PFSK-1 (cell line): Measurements from ENCODE around the gene GBE1.

ENCODE experiments used
- FOXP2 ChIP-seq: optimal IDR thresholded peaks from 2 replicates; pipeline ENCODE3; 2011; ENCODE audit warnings: borderline replicate concordance, control low read depth, inconsistent platforms; ENCODE audit not compliant: insufficient read depth; ENCODE audit errors: extremely low read length, extremely low read depth
- POLR2AphosphoS5 ChIP-seq: IDR thresholded peaks from 2 replicates; pipeline ENCODE4 v1.6.1; 2012; ENCODE audit warnings: low read depth, mild to moderate bottlenecking, control low read depth, low read length, moderate library complexity
- REST ChIP-seq, 2 experiments: IDR thresholded peaks; 2 replicates each; pipeline versions ENCODE4 v1.6.1 to v1.8.0; 2011 to 2012; ENCODE audit warnings: low read depth in 2 of 2, low read length in 2 of 2, control low read depth in 1 of 2, inconsistent platforms in 1 of 2, mild to moderate bottlenecking in 1 of 2, moderate library complexity in 1 of 2; ENCODE audit not compliant: insufficient read depth in 1 of 2
- SIN3A ChIP-seq: IDR thresholded peaks from 2 replicates; pipeline ENCODE4 v1.6.1; 2012; ENCODE audit warnings: mild to moderate bottlenecking, low read length, moderate library complexity, borderline replicate concordance; ENCODE audit not compliant: insufficient read depth
- TAF1 ChIP-seq: IDR thresholded peaks from 2 replicates; pipeline ENCODE4 v1.6.1; 2012; ENCODE audit warnings: low read length, control low read depth, borderline replicate concordance; ENCODE audit not compliant: insufficient read depth

The GBE1 gene

GRCh38 chr3:81500039-81500438, 261.4 kb downstream of the GBE1 start:
- TF ChIP-seq FOXP2 (no peak), TAF1 (no peak), POLR2AphosphoS5 (no peak), REST (IDR thresholded peaks at IDR 0.05; ENCODE audit: insufficient read depth in 1 of 2, low read depth in 2 of 2, low read length in 2 of 2) (no peak), SIN3A (no peak)

GRCh38 chr3:81497572-81498251, 263.7 kb downstream of the GBE1 start:
- TF ChIP-seq POLR2AphosphoS5: no peak
- no peak for TF ChIP-seq TAF1
- TF ChIP-seq SIN3A: no peak
- TF ChIP-seq REST (IDR thresholded peaks at IDR 0.05; ENCODE audit: insufficient read depth in 1 of 2, low read depth in 2 of 2, low read length in 2 of 2): no peak
- no peak for TF ChIP-seq FOXP2

GRCh38 chr3:81496407-81497104, 264.9 kb downstream of the GBE1 start:
- TF ChIP-seq SIN3A (no peak), FOXP2 (no peak), TAF1 (no peak), POLR2AphosphoS5 (no peak), REST (IDR thresholded peaks at IDR 0.05; ENCODE audit: insufficient read depth in 1 of 2, low read depth in 2 of 2, low read length in 2 of 2) (no peak)

GRCh38 chr3:81492040-81492439, 269.4 kb downstream of the GBE1 start:
- TF ChIP-seq SIN3A (no peak), POLR2AphosphoS5 (no peak), REST (IDR thresholded peaks at IDR 0.05; ENCODE audit: insufficient read depth in 1 of 2, low read depth in 2 of 2, low read length in 2 of 2) (no peak), FOXP2 (no peak), TAF1 (no peak)

- TF ChIP-seq TAF1 (no peak), SIN3A (no peak), REST (IDR thresholded peaks at IDR 0.05; ENCODE audit: insufficient read depth in 1 of 2, low read depth in 2 of 2, low read length in 2 of 2) (no peak), FOXP2 (no peak), POLR2AphosphoS5 (no peak)
Measured at GRCh38 chr3:81490541-81491288, 270.7 kb downstream of the GBE1 start.
